NT2/D1 (cell line): ENCODE data around the gene FH.

ENCODE experiments used
- YY1 ChIP-seq: IDR thresholded peaks from 2 replicates; pipeline ENCODE4 v1.6.1; 2011; ENCODE audit not compliant: insufficient read length, insufficient read depth
- ZNF274 ChIP-seq: IDR thresholded peaks from 2 replicates; pipeline ENCODE4 v1.6.1; 2011; ENCODE audit warnings: mild to moderate bottlenecking, low read depth, low read length

DNA sequence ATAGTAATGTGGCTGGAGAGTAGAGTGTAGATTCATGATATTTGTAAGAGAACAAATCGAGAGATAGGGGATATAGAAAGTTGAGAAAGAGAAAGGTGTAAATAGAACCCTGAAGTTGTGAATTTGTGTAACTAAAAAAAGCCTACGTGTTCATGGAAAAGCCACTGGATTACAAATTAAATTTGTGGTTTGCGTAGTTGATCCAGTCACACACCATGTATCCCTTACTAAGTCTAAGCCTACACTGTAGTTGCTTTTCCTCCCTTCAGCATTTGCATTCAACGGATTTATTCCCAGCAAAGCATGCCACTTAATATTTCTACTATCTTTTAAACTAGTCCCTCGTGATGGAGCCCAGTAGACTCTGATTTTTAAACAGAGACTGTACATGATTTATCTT is 37.5 kb upstream of the FH start:
- TF ChIP-seq YY1 (no peak), ZNF274 (no peak)
